Muscle layer of colon (tissue), 2 donors: Measurements from ENCODE around the gene KLHDC10.
A peak's percentile ranks its signal among the peaks of the same experiment; 100 is the strongest.
"Not testable (repeated sequence)": the region's sequence is repeated elsewhere in the genome, so short reads cannot be mapped to it uniquely, and the experiment has no call there.

Experiments
- H3K27ac ChIP-seq: one replicate; pipeline ENCODE4 v1.7.0; 2013; ENCODE audit warnings: low read depth, mild to moderate bottlenecking, low read length, moderate library complexity
- H3K27me3 ChIP-seq, 2 donors: one replicate each; pipeline ENCODE4 v1.7.0; 2013; ENCODE audit warnings: low read length in 2 of 2, mild to moderate bottlenecking in 2 of 2; ENCODE audit not compliant: insufficient read depth in 2 of 2, control insufficient read depth in 1 of 2
- H3K36me3 ChIP-seq: one replicate; pipeline ENCODE4 v1.7.0; 2013; ENCODE audit warnings: mild to moderate bottlenecking, low read length; ENCODE audit not compliant: insufficient read depth
- H3K4me1 ChIP-seq: one replicate; pipeline ENCODE4 v1.7.0; 2013; ENCODE audit warnings: mild to moderate bottlenecking, low read length; ENCODE audit not compliant: insufficient read depth
- H3K4me3 ChIP-seq, 2 donors: one replicate each; pipeline ENCODE4 v1.7.0; 2013; ENCODE audit warnings: low read length in 2 of 2, low read depth in 1 of 2, mild to moderate bottlenecking in 1 of 2, moderate library complexity in 1 of 2
- H3K9ac ChIP-seq: one replicate; pipeline ENCODE4 v1.7.0; 2013; ENCODE audit warnings: low read length
- H3K9me3 ChIP-seq: one replicate; pipeline ENCODE4 v1.7.0; 2013; ENCODE audit warnings: mild to moderate bottlenecking, low read length
- donor health status: abdominal sarcoma.
- donor health status: Adenocarcinoma of cecum.

KLHDC10 gene

GRCh38 chr7:130055198-130055597, 15.1 kb upstream of the KLHDC10 start:
- H3K4me1 ChIP-seq, H3K9ac ChIP-seq, H3K9me3 ChIP-seq, H3K27ac ChIP-seq, H3K27me3 ChIP-seq, H3K4me3 ChIP-seq, H3K36me3 ChIP-seq: not testable (repeated sequence)

GRCh38 chr7:130062246-130062645, 8.1 kb upstream of the KLHDC10 start:
- no peaks in the 10 kb centered on the region for H3K36me3 ChIP-seq
- H3K27me3 ChIP-seq: no peaks in the 10 kb centered on the region
- no peak overlapping the region for H3K9ac ChIP-seq
- H3K27ac ChIP-seq: no peak overlapping the region
- H3K4me3 ChIP-seq: no peak overlapping the region
- H3K4me1 ChIP-seq: no peaks in the 10 kb centered on the region
- no peaks in the 10 kb centered on the region for H3K9me3 ChIP-seq

GRCh38 chr7:130063036-130063435, 7.3 kb upstream of the KLHDC10 start:
- no peaks in the 10 kb centered on the region for H3K4me1 ChIP-seq
- H3K27ac ChIP-seq: no peak overlapping the region
- H3K27me3 ChIP-seq: no peaks in the 10 kb centered on the region
- no peaks in the 10 kb centered on the region for H3K9me3 ChIP-seq
- no peak overlapping the region for H3K9ac ChIP-seq
- H3K36me3 ChIP-seq: no peaks in the 10 kb centered on the region
- no peak overlapping the region for H3K4me3 ChIP-seq

DNA sequence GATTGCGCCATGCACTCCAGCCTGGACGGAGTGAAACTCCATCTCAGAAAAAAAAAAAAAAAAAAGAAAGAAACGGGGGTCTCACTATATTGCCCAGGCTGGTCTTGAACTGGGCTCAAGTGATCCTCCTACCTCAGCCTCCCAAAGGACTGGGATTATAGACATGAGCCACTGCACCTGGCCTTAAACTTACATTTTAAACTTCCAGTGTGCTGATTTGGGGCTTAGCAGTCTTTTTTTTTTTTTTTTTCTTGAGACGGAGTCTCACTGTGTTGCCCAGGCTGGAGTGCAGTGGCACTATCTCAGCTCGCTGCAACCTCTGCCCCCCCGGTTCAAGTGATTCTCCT, 5.8 kb upstream of the KLHDC10 start:
- H3K4me1 ChIP-seq, H3K27ac ChIP-seq, H3K9ac ChIP-seq, H3K27me3 ChIP-seq, H3K9me3 ChIP-seq, H3K4me3 ChIP-seq, H3K36me3 ChIP-seq: not testable (repeated sequence)

DNA sequence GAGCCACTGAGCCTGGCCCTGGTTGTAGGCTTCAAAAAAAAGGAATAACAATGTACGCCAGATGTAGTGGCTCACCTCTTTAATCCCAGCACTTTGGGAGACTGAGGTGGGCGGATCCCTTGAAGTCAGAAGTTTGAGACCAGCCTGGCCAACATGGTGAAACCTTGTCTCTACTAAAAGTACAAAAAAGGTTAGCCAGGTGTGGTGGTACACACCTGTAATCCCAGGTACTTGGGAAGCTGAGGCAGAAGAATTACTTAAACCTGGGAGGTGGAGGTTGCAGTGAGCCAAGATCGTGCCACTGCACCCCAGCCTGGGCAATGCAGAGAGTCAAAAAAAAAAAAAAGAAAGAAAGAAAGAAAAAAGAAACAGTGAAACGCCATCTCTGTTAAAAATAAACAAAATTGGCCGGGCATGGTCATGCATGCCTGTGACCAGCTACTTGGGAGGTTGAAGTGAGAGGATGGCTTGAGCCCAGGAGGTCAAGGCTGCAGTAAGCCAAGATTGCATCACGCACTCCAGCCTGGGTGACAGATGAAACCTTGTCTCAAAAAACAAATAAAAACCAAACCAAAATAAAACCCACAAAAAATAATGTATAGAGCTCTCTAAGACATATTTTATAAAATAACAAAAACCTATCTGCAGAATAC, 4.7 kb upstream of the KLHDC10 start:
- H3K9ac ChIP-seq: no peak overlapping the region
- no peaks in the 10 kb centered on the region for H3K36me3 ChIP-seq
- H3K9me3 ChIP-seq: no peaks in the 10 kb centered on the region
- H3K4me3 ChIP-seq: no peak overlapping the region
- H3K27ac ChIP-seq: no peak overlapping the region
- no peaks in the 10 kb centered on the region for H3K27me3 ChIP-seq
- H3K4me1 ChIP-seq: peaks cover 4% of the 10 kb centered on the region

DNA sequence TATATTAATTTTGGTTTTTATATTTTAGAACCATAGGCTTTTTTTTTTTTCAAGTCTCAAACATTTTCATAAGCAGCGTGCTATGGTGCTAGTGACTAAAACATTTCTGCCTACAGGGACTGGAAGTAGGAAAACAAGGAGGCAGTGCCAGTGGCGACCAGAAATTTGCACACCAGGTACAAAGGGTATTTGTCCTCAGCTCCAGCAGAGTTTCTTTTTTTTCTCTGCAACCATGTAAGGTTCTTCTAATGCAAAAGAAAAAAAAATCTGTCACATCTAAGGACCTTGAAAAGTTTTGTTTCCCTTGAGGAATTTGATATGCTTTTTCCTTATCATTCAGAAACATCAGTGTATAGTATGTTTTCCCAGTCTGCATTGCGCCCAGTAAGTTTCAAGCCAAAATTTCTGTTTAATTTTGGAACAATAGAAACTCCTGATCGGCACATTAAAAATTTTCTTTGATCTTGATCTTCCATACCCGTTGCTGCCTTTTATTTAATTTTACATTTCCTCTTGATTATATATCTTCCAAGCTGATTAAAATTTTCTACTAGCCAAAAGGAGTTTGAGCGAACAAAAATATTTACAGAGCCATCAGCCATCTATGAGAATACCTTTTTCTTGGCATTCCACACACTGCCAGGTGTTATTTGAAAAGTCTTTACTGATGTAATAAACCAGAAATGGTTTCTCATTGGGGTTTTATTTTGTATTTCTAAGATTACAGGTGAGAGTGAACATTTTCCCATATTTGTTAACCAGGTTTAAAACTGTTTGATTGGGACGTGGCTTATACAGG, 956 bp upstream of the KLHDC10 start:
- no peaks in the 10 kb centered on the region for H3K36me3 ChIP-seq
- H3K27ac ChIP-seq: peak overlapping the region; percentile 57
- H3K4me1 ChIP-seq: peaks cover 22% of the 10 kb centered on the region
- peak overlapping the region; percentile 32 for H3K9ac ChIP-seq
- H3K4me3 ChIP-seq: peak overlapping the region; percentile 70 to 96
- no peaks in the 10 kb centered on the region for H3K27me3 ChIP-seq
- H3K9me3 ChIP-seq: no peaks in the 10 kb centered on the region

DNA sequence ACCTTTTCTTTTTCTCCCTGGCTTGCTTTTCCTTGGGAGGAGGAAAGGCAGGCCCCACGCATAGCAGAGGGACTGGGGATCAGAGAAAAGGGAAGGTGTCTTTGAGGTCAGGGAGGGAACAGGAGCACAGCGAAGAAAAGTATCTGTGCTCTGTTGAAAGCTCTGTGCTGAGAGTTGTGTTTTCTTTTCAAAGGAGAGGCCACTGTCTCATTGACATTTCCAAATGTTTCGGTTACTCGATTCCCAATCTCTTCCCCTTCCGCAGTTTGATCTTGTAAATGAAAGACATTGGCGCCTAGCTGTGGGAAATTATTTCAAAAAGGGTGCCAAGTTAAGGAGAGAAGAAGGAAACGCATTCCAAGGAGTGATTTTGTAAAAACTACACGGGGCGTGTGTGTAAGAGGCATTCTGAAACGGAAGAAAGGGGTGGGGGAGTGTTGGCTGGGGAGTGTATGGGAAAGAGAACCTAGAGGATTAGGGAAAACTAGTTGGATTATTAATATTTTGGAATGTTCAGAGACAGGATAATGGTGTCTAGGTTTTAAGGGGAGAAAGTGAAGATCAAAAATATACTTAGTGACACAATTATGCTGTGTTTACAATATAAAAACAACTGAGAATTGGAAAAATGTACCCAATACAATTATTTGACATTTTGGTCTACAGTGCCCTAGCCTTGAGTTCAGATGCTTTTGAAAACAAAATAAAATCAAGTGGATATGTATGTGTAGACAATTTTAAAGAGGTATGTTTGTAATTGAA, 708 bp downstream of the KLHDC10 start:
- no peaks in the 10 kb centered on the region for H3K36me3 ChIP-seq
- no peaks in the 10 kb centered on the region for H3K9me3 ChIP-seq
- no peaks in the 10 kb centered on the region for H3K27me3 ChIP-seq
- H3K27ac ChIP-seq: peak overlapping the region; percentile 69
- peak overlapping the region; percentile 90 for H3K9ac ChIP-seq
- peaks cover 22% of the 10 kb centered on the region for H3K4me1 ChIP-seq
- peak overlapping the region; percentile 70 to 96 for H3K4me3 ChIP-seq

GRCh38 chr7:130071701-130072622, 1.6 kb downstream of the KLHDC10 start:
- Histone ChIP-seq H3K27ac (no peak overlapping the region), H3K4me3 (peak overlapping the region in 1 of 2 donors; percentile 96), H3K9ac (peak overlapping the region; percentile 90), H3K36me3 (no peaks in the 10 kb centered on the region), H3K9me3 (no peaks in the 10 kb centered on the region), H3K4me1 (peaks cover 22% of the 10 kb centered on the region), H3K27me3 (no peaks in the 10 kb centered on the region)

DNA sequence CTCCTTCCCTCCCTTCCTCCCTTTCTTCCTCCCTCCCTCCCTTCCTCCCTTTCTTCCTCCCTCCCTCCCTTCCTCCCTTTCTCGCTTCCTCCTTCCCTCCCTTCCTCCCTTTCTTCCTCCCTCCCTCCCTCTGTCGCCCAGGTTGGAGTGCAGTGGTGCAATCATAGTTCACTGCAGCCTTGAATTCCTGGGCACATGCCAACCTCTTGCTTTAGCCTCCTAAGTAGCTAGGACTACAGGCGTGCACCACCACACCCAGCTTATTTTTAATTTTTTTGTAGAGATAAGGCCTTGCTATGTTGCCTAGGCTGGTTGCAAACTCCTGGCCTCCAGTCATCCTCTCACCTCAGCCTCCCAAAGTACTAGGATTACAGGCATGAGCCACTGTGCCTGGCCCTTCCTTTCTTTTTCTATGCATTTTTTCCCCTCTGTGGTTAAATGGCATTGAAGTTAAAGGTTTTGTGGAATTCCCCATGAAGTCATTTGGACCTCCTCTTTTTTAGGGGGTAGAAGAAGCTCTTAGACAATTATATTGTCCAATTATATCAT, 9.6 kb downstream of the KLHDC10 start:
- H3K4me3 ChIP-seq: no peak overlapping the region
- no peaks in the 10 kb centered on the region for H3K36me3 ChIP-seq
- no peak overlapping the region for H3K9ac ChIP-seq
- H3K9me3 ChIP-seq: no peaks in the 10 kb centered on the region
- no peaks in the 10 kb centered on the region for H3K4me1 ChIP-seq
- H3K27ac ChIP-seq: no peak overlapping the region
- H3K27me3 ChIP-seq: no peaks in the 10 kb centered on the region

GRCh38 chr7:130083497-130083896, 13.2 kb downstream of the KLHDC10 start:
- H3K36me3 ChIP-seq, H3K4me1 ChIP-seq, H3K27me3 ChIP-seq, H3K9ac ChIP-seq, H3K27ac ChIP-seq, H3K4me3 ChIP-seq, H3K9me3 ChIP-seq: not testable (repeated sequence)
